IMR-90 (cell line): ENCODE measurements around the gene GUCD1. TPM values are rescaled to one million over a fixed set of nuclear protein-coding genes. Genes with fewer than 3 reads are reported as not detected.

Experiments used
- ATAC-seq: fragments of 200-7000 bp; cut with Tn5 transposase; 2 replicates; pipeline ENCODE4 v1.9.1; 2020; ENCODE audit warnings: low read depth, mild to moderate bottlenecking, moderate library complexity
- BruUV-seq: library from RNA; stranded (reverse); fragments of 400-500 nt; replicated peaks from 2 replicates; lab custom pipeline; 2021; lab: Mats Ljungman, UMichigan
- CTCF ChIA-PET: fragments of 300-600 bp; formaldehyde crosslinking; extraction: SDS; loops from one replicate; lab custom pipeline; 2021; ENCODE audit warnings: antibody characterized with exemption; lab: Yijun Ruan, JAX
- POLR2A ChIA-PET: fragments of 300-600 bp; sonication (Branson Sonifier 250); formaldehyde crosslinking; loops from one replicate; lab custom pipeline; 2022; ENCODE audit warnings: antibody characterized with exemption; ENCODE audit not compliant: unreplicated experiment; lab: Charles Lee
- DNase-seq: peaks from one replicate; pipeline ENCODE4 v3.0.0; 2013
- H2AFZ ChIP-seq: replicated peaks from 2 replicates; pipeline ENCODE3; 2013; ENCODE audit warnings: low read length, mild to moderate bottlenecking; ENCODE audit not compliant: poor library complexity
- H2AK5ac ChIP-seq: 2 replicates; pipeline ENCODE4 v1.6.1; 2013; ENCODE audit warnings: low read depth, low read length, inconsistent platforms
- H2AK9ac ChIP-seq: replicated peaks from 2 replicates; pipeline ENCODE3; 2013; ENCODE audit warnings: mild to moderate bottlenecking, low read depth, low read length, moderate library complexity; ENCODE audit not compliant: poor library complexity
- H2BK120ac ChIP-seq: 2 replicates; pipeline ENCODE4 v1.6.1; 2013; ENCODE audit warnings: low read depth, low read length, inconsistent platforms
- H2BK15ac ChIP-seq: 3 replicates; pipeline ENCODE4 v1.6.1; 2013; ENCODE audit warnings: low read depth, low read length, inconsistent platforms
- H2BK20ac ChIP-seq: 2 replicates; pipeline ENCODE4 v1.6.1; 2013; ENCODE audit warnings: low read depth, mild to moderate bottlenecking, inconsistent platforms, low read length, moderate library complexity
- H2BK5ac ChIP-seq: 2 replicates; pipeline ENCODE4 v1.6.1; 2013; ENCODE audit warnings: mild to moderate bottlenecking, low read depth, low read length, inconsistent platforms; ENCODE audit not compliant: poor library complexity, severe bottlenecking
- H3K14ac ChIP-seq: replicated peaks from 2 replicates; pipeline ENCODE4 v1.6.1; 2013; ENCODE audit warnings: low read depth, low read length, inconsistent platforms
- H3K18ac ChIP-seq: 2 replicates; pipeline ENCODE4 v1.6.1; 2013; ENCODE audit warnings: low read depth, low read length, control low read depth
- H3K23ac ChIP-seq: 2 replicates; pipeline ENCODE4 v1.6.1; 2013; ENCODE audit warnings: low read depth, low read length, inconsistent platforms
- H3K27ac ChIP-seq: 2 replicates; pipeline ENCODE4 v1.5.1; 2013; ENCODE audit warnings: mild to moderate bottlenecking, control low read depth, low read length; ENCODE audit not compliant: insufficient read depth
- H3K27me3 ChIP-seq: 2 replicates; pipeline ENCODE4 v1.6.1; 2013; ENCODE audit warnings: low read length; ENCODE audit not compliant: control insufficient read depth, insufficient read depth
- H3K36me3 ChIP-seq: 2 replicates; pipeline ENCODE4 v1.6.1; 2013; ENCODE audit warnings: low read length, mixed read lengths; ENCODE audit not compliant: control insufficient read depth, insufficient read depth
- H3K4ac ChIP-seq: 2 replicates; pipeline ENCODE4 v1.6.1; 2013; ENCODE audit warnings: low read depth, low read length, inconsistent platforms
- H3K4me1 ChIP-seq: 2 replicates; pipeline ENCODE4 v1.6.1; 2013; ENCODE audit warnings: low read length, mixed read lengths; ENCODE audit not compliant: control insufficient read depth, insufficient read depth
- H3K4me2 ChIP-seq: 2 replicates; pipeline ENCODE4 v1.6.1; 2013; ENCODE audit warnings: low read depth, mild to moderate bottlenecking, control low read depth, low read length, moderate library complexity
- H3K4me3 ChIP-seq: 2 replicates; pipeline ENCODE4 v1.5.1; 2013; ENCODE audit warnings: low read depth, mild to moderate bottlenecking, control low read depth, low read length, moderate library complexity; ENCODE audit not compliant: insufficient read depth
- H3K56ac ChIP-seq: 2 replicates; pipeline ENCODE4 v1.6.1; 2013; ENCODE audit warnings: low read length, inconsistent platforms; ENCODE audit not compliant: insufficient read depth; ENCODE audit errors: extremely low read depth
- H3K79me1 ChIP-seq, 2 experiments: 2 replicates each; pipeline ENCODE4 v1.6.1; 2013; ENCODE audit warnings: low read length in 2 of 2, inconsistent platforms in 1 of 2, low read depth in 1 of 2
- H3K9ac ChIP-seq: 2 replicates; pipeline ENCODE4 v1.6.1; 2013; ENCODE audit warnings: low read depth, low read length, control low read depth
- H3K9me1 ChIP-seq: 2 replicates; pipeline ENCODE4 v1.6.1; 2013; ENCODE audit warnings: low read length, inconsistent platforms; ENCODE audit not compliant: insufficient read depth
- H3K9me3 ChIP-seq: 2 replicates; pipeline ENCODE4 v1.6.1; 2013; ENCODE audit warnings: low read length; ENCODE audit not compliant: control insufficient read depth, insufficient read depth
- H4K20me1 ChIP-seq: 2 replicates; pipeline ENCODE4 v1.6.1; 2013; ENCODE audit warnings: low read length, inconsistent platforms; ENCODE audit not compliant: insufficient read depth
- H4K5ac ChIP-seq: 2 replicates; pipeline ENCODE4 v1.6.1; 2013; ENCODE audit warnings: mild to moderate bottlenecking, low read depth, low read length, control low read depth
- H4K8ac ChIP-seq, 2 experiments: 2 replicates each; pipeline ENCODE4 v1.6.1; 2013; ENCODE audit warnings: low read depth in 2 of 2, low read length in 2 of 2, control low read depth in 1 of 2, inconsistent platforms in 1 of 2
- H4K91ac ChIP-seq: 2 replicates; pipeline ENCODE4 v1.6.1; 2013; ENCODE audit warnings: low read depth, low read length, inconsistent platforms; ENCODE audit not compliant: insufficient read depth
- BHLHE40 ChIP-seq: fragments of 150-350 bp; IDR thresholded peaks from 2 replicates; pipeline ENCODE4 v1.6.1; 2016; ENCODE audit warnings: mild to moderate bottlenecking, low read depth, low read length
- CEBPB ChIP-seq: IDR thresholded peaks from 2 replicates; pipeline ENCODE4 v1.6.1; 2012; ENCODE audit warnings: low read depth, low read length, improper control_type of control experiment
- FOS ChIP-seq: fragments of 150-350 bp; IDR thresholded peaks from 2 replicates; pipeline ENCODE4 v1.6.1; 2016; ENCODE audit warnings: low read depth, low read length
- MAFK ChIP-seq: IDR thresholded peaks from 2 replicates; pipeline ENCODE4 v1.6.1; 2012; ENCODE audit warnings: low read depth, low read length, improper control_type of control experiment
- MXI1 ChIP-seq: IDR thresholded peaks from 2 replicates; pipeline ENCODE4 v1.6.1; 2012; ENCODE audit warnings: low read depth, mild to moderate bottlenecking, low read length, moderate library complexity, borderline replicate concordance
- POLR2A ChIP-seq: IDR thresholded peaks from 2 replicates; pipeline ENCODE4 v1.6.1; 2012; ENCODE audit warnings: mild to moderate bottlenecking, low read depth, low read length
- RAD21 ChIP-seq: IDR thresholded peaks from 2 replicates; pipeline ENCODE4 v1.6.1; 2012; ENCODE audit warnings: low read length, improper control_type of control experiment
- RCOR1 ChIP-seq: IDR thresholded peaks from 2 replicates; pipeline ENCODE4 v1.6.1; 2012; ENCODE audit warnings: mild to moderate bottlenecking, low read length, improper control_type of control experiment; ENCODE audit not compliant: insufficient replicate concordance
- RFX5 ChIP-seq: IDR thresholded peaks from 2 replicates; pipeline ENCODE4 v1.8.0; 2012; ENCODE audit warnings: low read depth, mild to moderate bottlenecking, low read length, moderate library complexity
- WGBS, 2 experiments: methylation state at CpG; one replicate each; pipeline versions ENCODE4 v1.1.5 to v1.1.7; 2013; ENCODE audit warnings: missing lambda C conversion rate in 2 of 2; ENCODE audit not compliant: insufficient read length in 1 of 2; ENCODE audit errors: extremely low coverage in 2 of 2; 5-methylcytosine and 5-hydroxymethylcytosine counted together
- dilution Hi-C: fragments of 300-500 bp; cut with HindIII; formaldehyde crosslinking; loops from one replicate; pipeline ENCODE4 v1.14.3; 2018; ENCODE audit warnings: low sequenced_read_pairs; ENCODE audit not compliant: unreplicated experiment
- in situ Hi-C: fragments of 300-500 bp; cut with MboI; formaldehyde crosslinking; loops from 3 replicates; pipeline ENCODE4 v1.14.3; 2019; ENCODE audit warnings: low sequenced_read_pairs, inconsistent platforms, mixed read lengths
- intact Hi-C: fragments of 100-400 bp; cut with micrococcal nuclease; formaldehyde crosslinking; loops from 2 replicates; pipeline ENCODE4 v1.10.0; 2022
- polyA plus RNA-seq, 3 experiments: library from polyadenylated mRNA; depleted of rRNA; stranded (reverse); fragments of >200 nt; gene quantifications; 2 replicates each; pipeline ENCODE4 v1.2.3, GENCODE V29; 2012; ENCODE audit warnings: low replicate concordance in 1 of 3
- total RNA-seq: library from RNA; depleted of rRNA; stranded (reverse); fragments of >200 nt; gene quantifications from 2 replicates; pipeline ENCODE4 v1.2.3, GENCODE V29; 2012
- TF ChIP-seq, protein P1 (sequence below): fragments of 150-350 bp; IDR thresholded peaks from 2 replicates; pipeline ENCODE4 v1.6.1; 2017; ENCODE audit warnings: mild to moderate bottlenecking, antibody characterized with exemption, low read length, low read depth

Gene GUCD1
- total and polyA plus RNA-seq, 2 of the 4 experiments (the other 2 are of a cell fraction), result 97.6 to 143 TPM

DNA sequence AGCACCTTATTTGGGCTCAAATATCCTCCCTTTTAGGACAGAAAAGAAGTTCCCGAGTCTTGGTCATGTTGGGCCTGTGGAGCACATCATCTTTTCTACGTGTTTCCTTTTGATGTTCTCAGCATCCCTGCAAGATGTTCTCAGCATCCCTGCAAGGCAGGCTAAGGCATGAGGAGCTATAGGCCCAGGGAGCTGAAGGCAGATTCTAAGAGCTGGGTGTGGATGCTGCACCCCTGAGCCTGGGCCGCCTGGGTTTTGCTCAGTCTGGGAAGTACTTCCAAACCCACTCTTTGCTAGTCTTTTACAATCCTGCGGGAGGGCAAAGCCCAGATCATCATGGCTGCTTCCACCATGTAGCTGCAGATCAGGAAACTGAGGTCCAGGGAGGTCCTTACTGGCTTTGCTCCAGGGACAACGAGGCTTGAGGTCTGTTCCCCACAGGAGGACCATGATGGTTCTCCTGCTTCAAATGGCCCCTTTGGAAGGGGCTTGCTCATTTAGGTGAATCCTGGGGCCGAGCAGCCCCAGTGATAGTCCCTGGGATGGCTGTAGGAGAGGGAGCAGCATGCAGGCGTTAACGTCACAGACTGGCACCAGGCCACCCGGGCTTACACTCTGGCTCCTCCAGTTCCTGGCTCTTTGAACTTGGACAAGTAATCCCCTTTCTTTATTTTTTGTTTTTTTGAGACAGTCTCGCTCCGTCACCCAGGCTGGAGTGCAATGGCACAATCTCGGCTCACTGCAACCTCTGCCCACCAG lies 27.3 kb upstream of the GUCD1 start (continued):
- no peak for TF ChIP-seq RAD21

DNA sequence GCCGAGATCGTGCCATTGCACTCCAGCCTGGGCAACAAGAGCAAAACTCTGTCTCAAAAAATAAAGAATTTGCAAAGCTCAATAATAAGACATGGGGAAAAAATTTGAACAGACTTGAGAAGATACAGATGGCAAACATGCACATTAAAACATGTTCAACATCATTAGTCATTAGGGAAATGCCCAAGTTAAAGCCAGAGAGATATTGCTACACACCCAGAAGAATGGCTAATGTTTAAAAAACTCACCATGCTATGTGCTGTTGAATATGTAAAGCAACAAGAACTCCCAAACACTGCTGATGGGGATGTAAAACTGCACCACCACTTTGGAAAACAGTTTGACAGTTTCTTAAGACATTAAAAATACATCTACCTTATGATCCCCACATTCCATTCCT lies 25.3 kb upstream of the GUCD1 start:
- no CpG with 5 or more reads among the region's 2 CpGs for whole genome bisulfite sequencing, 2 experiments
- Histone ChIP-seq H4K8ac (no peak overlapping the region), H2AK9ac (no peak overlapping the region), H3K79me1 (no peaks in the 10 kb centered on the region), H3K4ac (no peak overlapping the region), H4K20me1 (peaks cover 4% of the 10 kb centered on the region; the same call in 1 of the 2 replicates), H3K4me2 (no peak overlapping the region), H2AK5ac (no peak overlapping the region), H3K4me1 (peaks cover 25% of the 10 kb centered on the region), H2BK20ac (no peak overlapping the region), H3K27ac (peak overlapping the region; percentile 59; the same call in 1 of the 2 replicates), H2BK120ac (no peak overlapping the region), H3K36me3 (peaks cover 6% of the 10 kb centered on the region; the same call in 1 of the 2 replicates), H3K9ac (no peak overlapping the region), H3K9me3 (no peaks in the 10 kb centered on the region), H3K27me3 (no peaks in the 10 kb centered on the region), H2BK15ac (no peak overlapping the region), H2AFZ (no peak overlapping the region), H3K56ac (no peak overlapping the region), H3K18ac (no peak overlapping the region), H3K4me3 (no peak overlapping the region), H3K9me1 (peaks cover 20% of the 10 kb centered on the region), H3K14ac (no peak overlapping the region), H3K23ac (no peak overlapping the region), H4K91ac (no peak overlapping the region), H2BK5ac (peak overlapping the region; percentile 43), H4K5ac (no peak overlapping the region)
- BruUV-seq, result no TSS peak
- intact Hi-C loops (no loop called here), in situ Hi-C loops (no loop called here), dilution Hi-C loops (no loop called here)
- CTCF ChIA-PET, result no interaction called here
- ATAC-seq (peak; percentile 79), DNase-seq (peak; percentile 93)
- POLR2A ChIA-PET, result no interaction called here
- TF ChIP-seq POLR2A (no peak), BHLHE40 (no peak), RAD21 (no peak), MXI1 (no peak), CEBPB (peak; percentile 97), FOS (peak; percentile 62; the same call in 1 of the 2 replicates), RFX5 (0 out of 2 replicates have a peak, but pooled peaks have one; percentile 5), MAFK (no peak), RCOR1 (no peak)
- TF ChIP-seq, protein P1, sequence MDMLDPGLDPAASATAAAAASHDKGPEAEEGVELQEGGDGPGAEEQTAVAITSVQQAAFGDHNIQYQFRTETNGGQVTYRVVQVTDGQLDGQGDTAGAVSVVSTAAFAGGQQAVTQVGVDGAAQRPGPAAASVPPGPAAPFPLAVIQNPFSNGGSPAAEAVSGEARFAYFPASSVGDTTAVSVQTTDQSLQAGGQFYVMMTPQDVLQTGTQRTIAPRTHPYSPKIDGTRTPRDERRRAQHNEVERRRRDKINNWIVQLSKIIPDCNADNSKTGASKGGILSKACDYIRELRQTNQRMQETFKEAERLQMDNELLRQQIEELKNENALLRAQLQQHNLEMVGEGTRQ, result no peak
